LNCaP clone FGC (cell line): ENCODE data around the gene R3HDM2.
"Not testable (repeated sequence)": the region's sequence is repeated elsewhere in the genome, so short reads cannot be mapped to it uniquely, and the experiment has no call there.

Experiments
- DNase-seq: peaks from one replicate; pipeline ENCODE4 v3.0.0-alpha.2; 2011; ENCODE audit warnings: low read depth
- H3K4me3 ChIP-seq: 2 replicates; pipeline ENCODE4 v1.5.1; 2011; ENCODE audit warnings: mild to moderate bottlenecking, low read depth, low read length, control low read depth
- CTCF ChIP-seq: IDR thresholded peaks from 2 replicates; pipeline ENCODE4 v1.5.1; 2012; ENCODE audit warnings: mild to moderate bottlenecking; ENCODE audit not compliant: control insufficient read depth, insufficient read depth; ENCODE audit errors: extremely low read depth

The R3HDM2 gene

GRCh38 chr12:57369202-57369601, 61.6 kb downstream of the R3HDM2 start:
- TF ChIP-seq CTCF = no peak

GRCh38 chr12:57368349-57369095, 62.3 kb downstream of the R3HDM2 start:
- DNase-seq = no peak

More at GRCh38 chr12:57369202-57369601, 61.6 kb downstream of the R3HDM2 start:
- no peak for DNase-seq
- no peak overlapping the region for H3K4me3 ChIP-seq

GRCh38 chr12:57367121-57367520, 63.7 kb downstream of the R3HDM2 start:
- no peak for DNase-seq
- no peak overlapping the region for H3K4me3 ChIP-seq
- TF ChIP-seq CTCF = no peak

More at GRCh38 chr12:57368349-57369095, 62.3 kb downstream of the R3HDM2 start:
- no peak for TF ChIP-seq CTCF
- H3K4me3 ChIP-seq = no peak overlapping the region

GRCh38 chr12:57366315-57366714, 64.5 kb downstream of the R3HDM2 start:
- TF ChIP-seq CTCF = no peak
- no peak overlapping the region for H3K4me3 ChIP-seq
- no peak for DNase-seq

- DNase-seq, H3K4me3 ChIP-seq: not testable (repeated sequence)
Observed at GRCh38 chr12:57364156-57364555, 66.7 kb downstream of the R3HDM2 start.

GRCh38 chr12:57360468-57360867, 70.4 kb downstream of the R3HDM2 start:
- no peak for DNase-seq
- no peak overlapping the region for H3K4me3 ChIP-seq
- no peak for TF ChIP-seq CTCF

- DNase-seq = no peak
- no peak for TF ChIP-seq CTCF
- no peak overlapping the region for H3K4me3 ChIP-seq
Observed at GRCh38 chr12:57358646-57359045, 72.2 kb downstream of the R3HDM2 start.
